Measurements from ENCODE around the gene CLCN4.

Gene CLCN4

GRCh38 chrX:10156199-10157031 is at the start of gene CLCN4:
TSS of gene CLCN4 (plus strand) at chrX:10156975. CDS start at chrX:10185033, 28,058 bp downstream.
- DNase-seq, result no peak

GRCh38 chrX:10107483-10107882 is 49.3 kb upstream of the CLCN4 start:
- DNase-seq, result no peak

- no peak for DNase-seq
Measured at GRCh38 chrX:10108288-10108687, 48.5 kb upstream of the CLCN4 start.

DNA sequence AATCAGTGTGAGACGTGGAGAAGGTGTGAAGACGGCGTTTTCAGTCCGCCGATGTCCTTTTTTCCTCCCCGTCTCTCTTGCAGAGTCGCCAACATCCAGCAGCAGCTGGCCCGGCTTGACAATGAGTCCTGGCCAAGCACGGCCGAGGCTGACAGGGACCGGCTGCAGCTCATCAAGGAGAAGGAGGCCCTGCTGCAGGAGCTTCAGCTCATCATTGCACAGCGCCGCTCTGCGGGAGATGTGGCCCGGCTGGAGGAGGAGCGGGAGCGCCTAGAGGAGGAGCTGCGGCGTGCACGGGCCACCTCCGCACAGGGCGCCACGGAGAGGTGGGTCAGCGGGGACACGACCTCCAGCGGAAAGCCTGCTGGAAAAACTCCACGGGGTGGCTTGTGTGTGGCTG is 47.1 kb upstream of the CLCN4 start:
- no peak for DNase-seq

DNA sequence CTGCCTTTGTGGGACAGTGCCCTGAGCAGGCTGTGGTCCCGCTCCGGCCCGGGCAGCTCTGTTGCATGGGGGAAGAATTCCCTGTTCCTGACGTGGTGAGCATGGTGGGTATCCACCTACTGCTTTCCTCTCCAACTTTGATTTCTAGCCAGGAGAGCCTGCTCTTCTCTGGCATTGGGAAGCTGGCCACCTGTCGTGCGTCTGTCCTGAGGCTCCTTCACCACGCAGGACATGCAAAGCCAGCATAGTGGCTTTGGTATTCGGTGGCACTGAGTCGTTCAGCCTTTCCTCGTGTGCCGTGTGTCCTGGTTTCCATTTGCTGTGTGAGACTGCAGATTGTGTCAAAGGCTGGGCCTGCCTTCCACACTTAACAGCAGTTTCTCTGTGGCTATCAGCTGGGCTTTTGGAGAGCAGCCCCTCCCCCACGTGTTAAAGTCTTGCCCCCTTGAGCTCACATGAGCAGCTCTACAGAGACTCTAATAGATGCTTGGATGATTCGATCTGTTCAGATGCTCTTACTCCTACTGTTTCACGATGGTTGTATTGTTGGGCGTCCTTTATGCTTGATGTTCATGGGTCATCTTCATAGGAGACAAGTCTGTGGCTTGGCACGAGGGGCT is 46.3 kb upstream of the CLCN4 start:
- no peak for DNase-seq

GRCh38 chrX:10110984-10111363 is 45.8 kb upstream of the CLCN4 start:
- DNase-seq, result peak; percentile 65

DNA sequence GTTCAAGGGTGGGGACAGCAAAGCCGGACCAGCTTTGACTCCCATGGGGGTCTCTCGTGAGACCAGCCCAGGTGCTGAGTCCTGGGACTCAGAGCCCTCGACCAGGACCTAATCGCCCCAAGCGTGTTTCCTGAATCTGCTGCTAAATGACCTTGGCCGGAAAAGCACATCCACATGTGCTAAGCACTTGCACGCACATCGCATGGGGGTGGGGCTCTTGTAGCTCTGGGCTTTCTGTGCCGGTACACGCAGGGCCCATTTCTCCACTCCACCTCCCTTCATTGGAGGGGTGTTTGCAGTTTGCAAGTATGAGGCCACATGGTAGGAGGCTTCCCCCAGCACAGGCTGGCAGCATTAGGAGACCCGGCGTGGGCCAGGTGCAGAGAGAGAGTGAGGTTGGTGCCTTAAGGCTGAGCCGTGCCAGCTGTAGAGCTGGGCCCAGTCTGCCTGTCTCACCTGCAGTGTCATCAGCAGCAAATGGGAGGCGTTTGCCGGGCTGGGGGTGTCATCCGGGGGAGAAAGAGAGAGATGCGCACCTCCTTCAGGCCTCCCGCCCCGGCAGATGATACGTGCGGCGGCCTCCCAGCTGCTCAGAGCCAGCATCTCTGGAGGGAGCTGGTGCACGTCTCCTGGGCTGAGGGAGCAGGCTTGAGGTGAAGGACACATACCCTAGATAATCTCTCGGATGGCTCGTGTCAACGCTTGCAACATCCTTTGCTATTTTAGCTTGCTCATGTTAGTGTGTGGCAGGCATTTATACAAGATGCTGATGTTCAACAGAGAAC is 45.2 kb upstream of the CLCN4 start:
- DNase-seq, result peak; percentile 48

- DNase-seq, result no peak
Measured at GRCh38 chrX:10112510-10112909, 44.3 kb upstream of the CLCN4 start.

GRCh38 chrX:10115082-10115481 is 41.7 kb upstream of the CLCN4 start:
- no peak for DNase-seq

DNA sequence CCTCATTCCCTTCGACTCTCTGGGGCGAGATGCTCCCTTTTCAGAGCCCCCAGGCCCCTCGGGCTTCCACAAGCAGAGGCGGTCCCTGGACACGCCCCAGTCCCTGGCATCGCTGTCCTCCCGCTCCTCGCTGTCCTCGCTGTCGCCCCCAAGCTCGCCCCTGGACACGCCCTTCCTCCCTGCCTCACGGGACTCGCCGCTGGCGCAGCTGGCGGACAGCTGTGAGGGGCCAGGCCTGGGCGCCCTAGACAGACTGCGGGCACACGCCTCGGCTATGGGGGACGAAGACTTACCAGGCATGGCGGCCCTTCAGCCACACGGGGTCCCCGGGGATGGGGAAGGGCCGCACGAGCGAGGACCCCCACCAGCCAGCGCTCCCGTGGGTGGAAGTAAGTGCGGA is 39.5 kb upstream of the CLCN4 start:
- DNase-seq, result no peak

- no peak for DNase-seq
Measured at GRCh38 chrX:10117864-10118377, 38.9 kb upstream of the CLCN4 start.

DNA sequence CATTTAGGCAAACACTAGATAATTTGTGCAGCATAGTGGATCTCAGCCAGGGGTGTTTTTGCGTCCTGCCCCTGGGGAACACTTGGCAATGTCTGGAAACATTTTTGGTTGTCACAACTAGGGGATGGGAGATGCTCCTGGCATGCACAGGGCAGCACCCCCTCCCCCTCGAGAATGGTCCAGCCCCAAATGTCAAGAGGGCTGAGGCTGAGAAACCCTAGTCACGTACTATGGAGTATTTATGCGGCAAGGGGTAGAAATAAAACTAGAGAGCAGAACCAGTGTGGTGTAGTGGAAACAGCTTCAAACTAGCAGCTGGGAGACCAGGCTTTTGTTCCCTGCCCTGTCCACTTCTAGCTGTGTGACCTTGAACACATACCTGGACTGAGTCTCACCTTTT is 38.2 kb upstream of the CLCN4 start:
- no peak for DNase-seq

DNA sequence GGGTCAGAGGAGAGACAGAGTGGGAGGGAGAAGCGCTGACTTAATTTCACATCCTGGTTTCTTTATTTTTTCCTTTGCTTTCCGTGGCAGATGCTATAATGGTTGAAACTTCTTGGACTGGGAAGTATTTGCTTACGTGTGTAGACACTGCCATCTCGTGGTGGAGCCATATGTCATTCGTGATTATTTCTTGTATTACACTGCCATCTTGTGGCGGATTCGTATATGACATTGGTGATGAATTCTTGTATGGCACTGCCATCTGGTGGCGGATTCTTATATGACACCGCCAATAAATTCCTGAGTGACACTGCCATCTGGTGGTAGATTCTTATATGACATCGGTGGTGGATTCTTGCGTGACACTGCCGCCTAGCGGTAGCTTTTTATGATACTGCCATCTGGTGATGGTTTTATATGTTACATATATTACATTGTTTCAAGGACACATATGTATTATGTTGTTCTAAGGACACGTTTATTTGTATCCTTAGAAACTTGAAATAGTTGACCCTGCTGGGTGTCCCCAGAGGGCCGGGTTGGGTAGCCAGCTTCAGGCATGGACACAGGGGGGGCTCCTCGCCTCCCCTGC is 37.3 kb upstream of the CLCN4 start:
- DNase-seq, result peak; percentile 68

GRCh38 chrX:10120331-10120730 is 36.4 kb upstream of the CLCN4 start:
- DNase-seq, result no peak

GRCh38 chrX:10120828-10121227 is 35.9 kb upstream of the CLCN4 start:
- no peak for DNase-seq

GRCh38 chrX:10121787-10122186 is 35.0 kb upstream of the CLCN4 start:
- DNase-seq, result no peak

- no peak for DNase-seq
Measured at GRCh38 chrX:10124506-10125247, 32.1 kb upstream of the CLCN4 start.

DNA sequence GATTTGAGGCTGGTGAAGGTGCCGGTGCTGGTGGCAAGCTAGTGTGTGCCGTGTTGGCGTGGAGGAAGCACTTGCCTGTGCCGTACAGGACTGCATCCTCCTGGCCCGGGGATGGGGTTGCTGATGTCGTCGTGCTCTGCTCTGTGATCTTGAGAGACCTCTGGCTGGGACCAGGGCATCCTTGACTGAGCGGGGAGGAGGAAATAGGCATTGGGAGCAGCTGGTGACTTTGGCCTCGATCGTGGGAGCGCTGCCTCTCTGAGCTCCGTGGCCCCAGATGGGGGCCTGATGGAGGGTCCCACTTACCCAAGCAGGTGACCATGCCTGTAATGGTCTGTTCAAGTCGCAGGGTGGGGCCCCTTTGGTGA is 31.5 kb upstream of the CLCN4 start:
- DNase-seq, result no peak

GRCh38 chrX:10126044-10126443 is 30.7 kb upstream of the CLCN4 start:
- DNase-seq, result no peak

GRCh38 chrX:10126834-10127233 is 29.9 kb upstream of the CLCN4 start:
- no peak for DNase-seq

- DNase-seq, result no peak
Measured at GRCh38 chrX:10128386-10128785, 28.4 kb upstream of the CLCN4 start.

GRCh38 chrX:10129229-10129628 is 27.5 kb upstream of the CLCN4 start:
- no peak for DNase-seq

DNA sequence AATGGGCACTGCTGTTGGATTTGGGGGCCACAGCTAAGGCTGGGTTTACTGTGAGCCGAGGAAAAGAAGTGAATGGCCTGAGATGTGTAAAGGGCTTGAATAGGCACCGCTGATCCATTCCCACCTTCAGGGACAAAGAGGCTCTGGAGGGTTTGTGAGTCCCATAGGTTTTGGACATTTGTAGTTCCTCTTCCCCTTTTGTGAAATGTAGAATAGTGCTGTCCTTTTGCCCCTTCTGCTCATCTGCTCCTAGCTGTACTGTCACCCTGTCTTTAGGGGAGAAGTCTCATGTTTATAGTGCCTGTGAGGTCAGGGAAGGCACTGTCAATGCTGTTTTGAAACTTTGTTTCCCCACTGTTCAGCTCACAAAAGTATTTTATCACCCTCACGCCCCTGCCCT is 26.4 kb upstream of the CLCN4 start:
- DNase-seq, result no peak

Measured in activated CD8-positive, alpha-beta memory T cell treated with anti-CD3 and anti-CD28 coated beads, Interleukin-2, amount 50 U/mL, for 4 hours (primary cell).